GM19035 (cell line): Measurements from ENCODE around the gene SMLR1.
A peak's percentile ranks its signal among the peaks of the same experiment; 100 is the strongest.

Source experiments
- ATAC-seq: cut with Tn5 transposase; IDR thresholded peaks from one replicate; pipeline ENCODE4 v1.9.1; 2021; ENCODE audit not compliant: unreplicated experiment

The SMLR1 gene

DNA sequence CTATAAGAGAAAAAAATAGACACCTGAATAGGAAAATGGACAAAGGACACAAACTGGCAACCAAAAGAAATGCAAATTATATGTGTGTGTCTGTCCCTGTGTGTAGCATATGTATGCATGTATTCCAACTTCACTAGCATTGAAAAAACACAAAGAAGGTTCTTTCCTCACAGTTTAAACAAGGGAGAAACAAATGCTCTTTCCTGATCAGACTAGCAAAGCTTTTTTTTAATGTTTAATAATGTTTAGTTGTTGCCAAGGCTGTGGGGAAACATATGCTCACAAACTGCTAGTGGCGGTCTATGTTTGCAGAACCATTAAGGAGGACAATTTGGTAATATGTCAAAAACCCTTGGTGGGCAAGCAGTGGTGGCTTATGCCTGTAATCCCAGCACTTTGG is 22.4 kb downstream of the SMLR1 start:
- no peak for ATAC-seq

DNA sequence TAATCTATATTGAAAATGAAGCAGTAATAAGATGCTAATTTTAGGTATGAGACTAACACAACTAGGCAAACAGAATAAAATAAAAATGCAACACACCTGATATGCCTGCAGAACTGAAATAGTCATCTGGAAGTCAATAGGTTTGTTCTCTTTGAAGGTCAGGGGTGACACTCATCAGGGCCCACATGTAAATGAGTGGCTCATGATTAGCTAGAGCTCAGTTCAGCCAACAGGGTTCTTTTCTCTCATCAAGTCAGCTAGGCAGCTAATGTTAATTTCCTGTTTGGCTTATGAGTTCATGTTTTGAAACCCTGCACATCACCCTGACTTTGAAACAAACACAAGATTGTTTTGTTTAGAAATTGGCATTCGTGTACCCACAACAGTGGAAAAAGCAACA is 23.8 kb downstream of the SMLR1 start:
- ATAC-seq: no peak

DNA sequence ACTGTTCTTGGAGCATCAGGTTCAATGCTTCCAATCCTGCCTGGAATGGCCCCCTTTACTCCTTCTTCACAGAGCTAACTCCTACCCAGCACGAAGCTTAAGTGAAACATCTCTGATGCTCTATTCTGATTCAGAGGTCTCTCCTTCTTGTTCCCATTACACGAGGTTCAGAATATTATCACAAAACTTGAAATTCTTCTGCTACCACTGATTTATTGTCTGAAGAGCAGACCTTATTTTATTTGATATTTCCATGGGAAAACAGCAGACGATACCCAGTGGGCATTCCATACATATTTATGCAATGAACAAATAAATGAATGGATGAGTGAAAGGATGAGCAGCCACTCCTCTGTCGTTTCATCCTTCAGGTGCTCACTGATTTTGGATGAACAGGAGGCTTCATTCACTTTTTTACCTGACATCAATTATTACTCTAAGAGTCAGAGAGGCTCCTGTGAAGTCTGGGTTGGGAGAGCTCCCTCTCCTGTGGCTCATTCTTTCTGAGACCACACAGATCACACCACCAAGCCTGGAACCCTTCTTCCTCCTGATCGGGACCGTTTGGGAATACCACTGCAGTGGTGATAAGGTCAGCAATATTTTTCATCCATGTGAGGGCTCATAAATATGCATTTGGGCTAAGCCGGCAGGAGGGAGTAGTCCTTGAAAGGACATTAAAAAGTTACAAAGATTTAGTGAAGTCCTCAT is 25.8 kb downstream of the SMLR1 start:
- no peak for ATAC-seq

DNA sequence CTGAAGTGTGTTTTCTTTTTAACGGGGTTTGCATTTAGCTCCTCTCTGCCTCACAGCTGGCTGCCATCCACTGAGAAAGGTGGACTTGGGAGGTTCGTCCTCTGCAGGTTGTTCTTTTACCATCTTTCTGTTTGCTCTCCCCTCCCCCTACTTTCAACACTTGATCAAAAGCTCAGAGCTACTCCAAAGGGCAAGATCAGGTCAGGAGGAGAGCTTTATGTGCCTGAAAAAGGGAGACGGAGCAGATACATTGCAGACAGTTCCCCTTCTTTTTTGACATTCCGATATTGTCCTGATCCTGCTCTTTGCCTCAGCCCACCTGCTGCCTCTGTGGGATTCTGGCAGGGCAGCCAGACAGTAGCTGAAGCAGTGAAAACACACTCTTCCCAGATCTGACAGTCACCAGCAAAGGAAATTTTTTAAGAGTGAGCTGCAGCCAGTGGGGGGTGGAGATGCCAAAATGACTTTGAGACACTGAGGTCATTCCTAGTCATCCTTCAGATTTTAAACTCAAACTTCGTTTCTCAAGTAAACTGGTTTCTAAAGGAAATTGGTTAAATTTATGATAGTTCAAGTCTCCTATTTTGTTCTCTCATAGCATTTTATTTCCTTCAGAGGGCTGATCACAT is 26.5 kb downstream of the SMLR1 start:
- no peak for ATAC-seq

DNA sequence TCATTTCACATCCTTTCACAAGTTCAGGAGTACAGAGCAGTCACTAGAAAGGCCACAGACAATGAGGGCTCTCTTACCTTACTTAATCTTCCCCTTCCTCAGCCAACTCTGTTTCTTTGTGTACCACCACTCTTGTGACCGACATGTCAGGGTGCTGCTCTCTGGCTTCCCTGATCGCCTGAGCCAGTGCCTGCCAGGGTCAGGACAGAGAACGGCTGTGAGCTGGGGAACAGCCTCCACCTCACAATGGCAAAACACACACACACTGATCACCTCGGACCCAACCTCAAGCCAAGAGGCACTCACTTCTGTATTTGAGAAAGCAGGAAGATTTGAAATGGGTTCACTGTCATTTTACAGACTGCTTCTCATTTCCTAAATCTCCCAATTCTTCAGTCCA is 30.8 kb downstream of the SMLR1 start:
- no peak for ATAC-seq

DNA sequence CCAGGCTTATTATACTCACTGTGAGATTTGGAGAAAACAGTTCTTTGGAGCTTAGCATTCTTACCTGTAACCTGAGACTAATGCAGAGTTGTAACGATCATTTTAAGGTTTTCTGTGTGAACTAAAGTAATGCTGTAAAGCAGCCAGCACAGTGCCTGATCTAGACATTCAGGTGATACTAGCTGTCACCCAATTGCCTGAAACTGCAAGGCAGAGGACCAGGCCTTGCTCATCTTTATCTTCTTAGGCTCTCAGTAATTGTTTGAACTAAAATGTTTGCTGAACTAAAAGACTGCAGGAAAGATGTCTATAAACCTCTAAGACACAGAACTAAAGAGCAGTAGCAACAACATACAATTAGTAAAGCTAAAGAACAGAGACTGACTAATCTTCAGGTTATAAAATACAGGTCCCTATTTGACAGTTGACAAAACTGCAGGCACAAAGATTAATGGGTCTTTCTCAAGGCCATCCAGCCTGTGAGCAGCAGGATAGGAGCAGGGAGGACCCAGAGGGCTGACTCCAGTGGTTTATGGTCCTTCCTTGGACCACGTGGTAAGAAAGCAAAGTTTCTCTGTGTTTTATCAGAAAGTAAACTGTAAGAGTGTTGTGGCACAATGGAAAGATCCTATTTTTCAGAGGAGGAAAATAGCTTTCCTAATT is 31.4 kb downstream of the SMLR1 start:
- ATAC-seq: no peak

DNA sequence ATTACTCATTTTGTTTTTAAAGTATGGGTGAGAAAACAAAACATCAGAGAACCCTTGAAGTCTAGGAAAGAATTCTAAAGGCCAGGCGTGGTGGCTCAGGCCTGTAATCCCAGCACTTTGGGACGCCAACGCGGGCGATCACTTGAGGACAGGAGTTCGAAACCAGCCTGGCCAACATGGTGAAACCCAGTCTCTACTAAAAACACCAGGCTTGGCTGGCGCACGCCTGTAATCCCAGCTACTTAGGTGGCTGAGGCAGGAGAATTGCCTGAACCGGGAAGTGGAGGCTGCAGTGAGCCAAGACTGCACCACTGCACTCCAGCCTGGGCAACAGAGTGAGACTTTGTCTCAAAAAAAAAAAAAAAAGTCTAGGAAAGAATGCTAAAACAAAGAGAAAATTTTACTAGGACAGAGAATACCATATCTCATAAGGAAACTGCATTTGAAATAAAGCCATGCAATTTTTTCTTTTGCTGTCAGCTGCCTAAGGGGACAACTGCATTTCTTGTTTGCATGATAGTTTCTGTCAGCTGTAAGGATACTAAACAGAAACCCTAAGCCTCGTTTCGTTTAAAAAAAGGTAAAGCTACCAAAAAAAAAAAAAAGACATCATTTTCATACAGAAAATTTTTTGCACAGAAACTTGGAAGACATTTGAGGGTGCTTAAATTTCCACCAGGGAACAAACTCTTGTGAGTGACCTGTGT is 32.1 kb downstream of the SMLR1 start:
- no peak for ATAC-seq

DNA sequence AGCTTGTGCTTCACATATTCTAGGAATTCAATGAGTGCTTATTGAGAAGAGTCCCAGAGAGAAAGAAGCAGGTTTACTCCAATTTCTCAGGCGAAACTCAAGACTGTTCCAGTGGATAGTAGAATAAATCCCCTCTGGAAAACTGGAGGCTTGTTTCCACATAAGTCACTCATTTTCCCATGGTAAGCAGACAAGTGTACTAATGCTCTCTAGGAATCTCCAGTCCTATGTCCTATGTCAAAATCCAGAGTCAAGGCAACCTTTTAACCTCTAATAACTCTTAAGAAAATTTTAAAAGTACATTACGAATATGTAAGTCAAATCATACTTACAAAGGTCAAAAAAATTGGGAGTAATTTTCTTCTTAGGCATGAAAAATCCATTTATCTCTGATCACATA is 35.2 kb downstream of the SMLR1 start:
- no peak for ATAC-seq

DNA sequence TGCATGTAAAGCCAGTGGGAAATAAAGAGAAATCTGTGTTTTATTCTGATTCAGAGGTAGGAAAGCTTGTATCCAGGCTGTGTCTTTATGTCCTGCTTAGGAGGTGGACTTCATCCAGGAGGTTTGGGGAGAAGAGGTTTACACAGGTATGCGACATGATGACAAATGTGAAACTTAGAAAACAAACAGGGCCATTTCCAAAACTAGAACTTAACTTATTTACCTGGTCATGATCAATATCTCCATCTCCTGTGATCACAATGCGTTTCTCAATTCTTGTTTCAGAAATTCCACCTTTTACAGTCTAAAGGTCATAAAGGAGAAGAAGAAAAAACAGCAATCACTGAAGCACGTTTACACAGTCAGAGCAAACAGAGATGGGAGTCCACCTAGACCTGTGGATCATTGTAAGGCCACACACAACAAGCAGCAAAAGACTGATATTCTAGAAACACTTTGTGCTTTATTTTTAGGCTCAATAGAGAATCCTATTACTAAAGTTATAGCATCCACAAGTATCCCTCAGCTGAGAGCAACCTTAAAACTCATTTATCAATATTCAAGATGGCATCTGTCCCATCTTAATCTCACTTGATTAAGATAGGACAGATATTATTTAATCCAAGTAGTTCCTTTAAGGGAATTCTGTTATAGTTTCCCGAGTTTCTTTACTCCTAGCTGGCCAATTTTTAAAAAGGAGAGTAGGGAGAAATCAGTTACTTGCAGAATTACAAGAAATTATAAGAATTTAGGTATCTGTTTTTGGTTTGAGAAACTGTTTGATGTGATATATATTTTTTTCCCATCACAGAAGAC is 36.4 kb downstream of the SMLR1 start:
- no peak for ATAC-seq

DNA sequence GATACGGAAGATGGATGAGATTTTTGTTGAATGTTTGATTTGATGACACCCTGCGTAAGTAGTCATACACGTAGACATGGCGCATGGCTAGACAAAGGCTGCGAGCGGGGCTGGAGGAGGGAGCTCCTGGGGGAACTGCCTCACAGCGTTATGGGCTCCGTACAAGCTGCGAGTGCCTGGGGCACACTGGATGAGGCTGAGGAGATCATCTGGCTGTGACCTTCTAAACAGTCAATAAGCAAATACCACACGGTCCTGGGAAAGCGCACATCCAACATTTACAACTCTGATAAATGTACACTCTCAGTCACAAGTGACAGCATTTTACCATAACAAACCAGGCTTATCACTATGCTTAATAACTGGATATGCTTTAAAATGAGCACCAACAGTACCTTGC is 37.1 kb downstream of the SMLR1 start:
- ATAC-seq: no peak

DNA sequence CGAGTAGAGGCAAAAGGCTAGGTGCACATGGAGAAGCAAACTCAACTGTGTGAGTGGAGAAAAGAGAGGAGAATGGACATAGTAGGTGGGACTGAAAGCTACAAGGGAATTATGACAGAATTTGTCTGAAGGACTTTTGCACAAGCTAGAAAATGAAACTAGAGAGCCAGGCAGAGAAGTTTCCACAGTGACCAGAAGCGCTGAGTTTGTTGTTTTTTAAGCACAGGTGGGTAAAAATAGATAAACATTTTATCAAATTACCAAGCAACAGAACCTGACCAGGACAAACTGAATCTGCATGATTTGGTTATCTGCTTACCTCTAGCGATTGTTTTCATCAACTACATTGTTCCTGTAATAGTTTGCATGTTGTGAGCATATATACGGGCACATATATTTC is 38.6 kb downstream of the SMLR1 start:
- no peak for ATAC-seq

DNA sequence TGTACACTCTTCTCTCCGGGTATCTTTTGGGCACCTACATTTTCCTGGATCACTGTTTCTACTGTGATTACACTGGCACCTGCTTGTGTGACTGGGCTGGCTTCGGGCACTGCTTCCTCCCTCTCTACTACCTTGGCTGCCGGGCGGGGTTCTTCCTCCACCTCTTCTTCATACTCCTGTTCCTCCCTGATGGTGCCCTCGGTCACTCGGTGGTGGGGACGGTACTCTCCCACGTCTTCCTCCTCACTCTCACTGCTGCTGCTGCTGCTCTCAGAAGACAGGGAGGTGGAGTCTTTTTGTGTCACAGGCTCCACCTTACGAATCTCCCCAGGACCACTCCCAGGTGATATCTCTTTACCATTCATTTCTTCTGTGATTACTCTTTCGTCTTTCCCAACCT is 42.5 kb downstream of the SMLR1 start:
- ATAC-seq: no peak

DNA sequence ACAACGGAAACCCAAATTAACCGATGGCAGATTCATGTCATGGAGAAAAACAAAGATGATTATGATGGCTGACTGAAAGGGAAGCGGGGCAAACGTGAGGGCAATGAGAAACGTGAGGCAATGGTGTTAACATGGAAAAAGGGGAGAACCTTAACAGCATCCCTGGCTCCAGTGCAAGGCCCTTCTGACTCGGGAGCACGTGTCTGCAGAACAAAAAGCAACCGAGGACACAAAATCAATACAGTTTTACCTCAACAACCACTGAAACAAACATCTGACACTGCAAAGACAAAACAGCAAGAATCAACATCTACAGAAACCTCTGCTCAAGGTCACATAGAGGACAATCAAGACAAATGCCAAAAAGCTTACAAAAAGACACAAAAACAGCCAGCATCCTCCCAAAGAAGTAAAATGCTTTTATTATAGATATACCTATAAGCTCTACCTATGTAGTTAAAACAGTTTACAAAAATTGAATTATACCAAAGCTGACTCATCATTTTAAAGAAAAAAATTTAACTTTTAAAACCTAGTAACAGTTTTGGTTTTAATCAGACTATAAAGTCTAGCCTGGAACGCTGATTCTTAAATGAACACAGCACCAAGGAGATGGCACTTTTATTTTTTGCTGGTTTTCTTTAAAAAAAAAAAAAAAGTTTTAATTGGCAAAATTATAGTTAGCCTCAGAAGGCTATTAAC is 43.1 kb downstream of the SMLR1 start:
- ATAC-seq: no peak

DNA sequence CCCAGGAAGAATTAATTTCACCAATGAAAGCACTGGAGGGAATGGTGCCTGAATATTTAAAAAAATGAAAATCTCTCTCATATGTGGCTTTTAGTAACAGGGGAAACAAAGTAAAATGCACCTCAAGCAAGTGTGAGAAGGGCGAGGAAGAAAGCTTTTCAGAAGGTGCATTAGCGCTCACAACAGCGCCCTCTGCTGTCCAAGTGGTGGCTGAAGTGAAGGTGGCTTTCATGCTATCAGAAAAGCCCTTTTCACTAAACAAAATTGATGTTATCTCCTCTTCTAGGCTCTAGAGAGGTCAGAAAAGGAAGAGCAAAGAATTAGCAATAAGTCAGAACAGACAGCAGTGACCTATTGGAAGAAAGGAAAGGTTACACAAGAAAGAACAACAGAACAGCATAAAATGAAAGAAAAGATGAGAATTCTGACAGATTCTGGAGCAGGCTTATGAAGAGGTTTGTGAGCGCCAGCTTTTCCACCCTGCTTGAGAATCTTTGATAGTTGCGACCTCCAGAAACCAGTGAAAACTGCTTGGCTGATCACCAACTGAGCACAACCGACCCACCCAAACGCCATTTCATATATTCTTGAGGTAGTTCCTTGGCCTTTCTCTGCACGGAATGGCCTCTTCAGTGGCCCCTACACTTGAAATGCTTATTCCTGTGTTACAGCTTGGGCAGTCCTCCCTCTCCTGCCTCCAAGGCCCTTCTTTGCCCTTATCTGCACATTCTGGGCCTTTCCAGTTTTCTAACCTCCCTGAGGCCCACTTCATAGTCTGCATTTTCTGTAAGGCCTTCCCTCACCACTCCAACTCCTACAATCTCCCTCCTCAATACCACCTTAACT is 45.3 kb downstream of the SMLR1 start:
- no peak for ATAC-seq

DNA sequence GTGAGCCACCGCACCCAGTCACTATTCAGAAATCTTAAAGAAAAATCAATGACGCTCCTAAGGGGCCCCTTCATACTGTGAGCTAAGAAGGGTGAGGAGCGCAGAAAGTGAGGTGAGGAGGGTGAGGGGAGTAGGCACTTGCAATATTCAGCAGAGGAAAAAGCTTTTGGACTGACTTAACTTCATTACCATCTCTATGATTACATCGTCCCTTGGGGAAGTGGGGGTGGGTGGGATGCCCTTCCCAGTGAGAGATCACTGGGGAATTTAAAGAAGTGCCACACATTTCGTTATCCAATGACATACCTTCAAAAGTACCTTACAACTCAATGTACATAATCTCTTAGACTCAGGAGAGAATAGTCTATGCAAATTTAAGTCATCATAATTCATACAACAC is 46.5 kb downstream of the SMLR1 start:
- no peak for ATAC-seq

DNA sequence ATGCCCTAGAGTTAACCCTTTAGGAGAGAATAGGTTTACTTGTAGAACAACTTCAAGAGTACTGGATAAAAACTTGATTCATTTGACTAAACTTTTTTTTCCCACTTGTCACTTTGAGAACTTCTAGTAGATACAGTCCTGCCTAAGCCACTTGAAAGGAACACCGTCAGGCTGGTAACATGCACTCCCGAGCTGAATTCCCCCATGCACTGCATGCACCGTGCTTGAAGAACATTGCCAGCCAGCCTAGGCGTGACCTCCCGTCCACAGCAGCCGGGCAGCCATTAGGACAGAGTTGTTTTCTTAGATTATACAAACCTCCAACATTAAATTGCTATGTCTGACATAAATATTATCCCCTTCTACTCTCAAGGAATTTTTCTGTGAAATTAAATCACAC is 52.6 kb downstream of the SMLR1 start:
- no peak for ATAC-seq

DNA sequence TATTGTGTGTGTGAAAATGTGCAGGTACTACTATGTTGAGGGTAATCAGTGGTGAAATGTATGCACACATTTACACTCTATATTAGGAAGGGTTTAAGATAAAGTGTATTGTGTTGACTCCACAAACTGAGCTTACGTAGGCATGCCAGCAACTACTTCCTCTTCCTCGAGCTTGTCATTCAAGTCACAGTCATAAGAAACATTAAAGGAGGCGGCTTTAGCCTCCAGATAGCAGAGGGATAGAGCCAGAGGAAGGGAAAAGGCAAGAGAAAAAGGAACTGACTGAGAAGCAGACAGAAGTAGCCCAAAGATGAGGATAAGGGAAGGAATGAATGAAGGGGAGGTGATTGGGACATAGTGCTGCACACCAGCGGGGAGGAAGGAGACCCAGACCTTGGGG is 55.2 kb downstream of the SMLR1 start:
- no peak for ATAC-seq

DNA sequence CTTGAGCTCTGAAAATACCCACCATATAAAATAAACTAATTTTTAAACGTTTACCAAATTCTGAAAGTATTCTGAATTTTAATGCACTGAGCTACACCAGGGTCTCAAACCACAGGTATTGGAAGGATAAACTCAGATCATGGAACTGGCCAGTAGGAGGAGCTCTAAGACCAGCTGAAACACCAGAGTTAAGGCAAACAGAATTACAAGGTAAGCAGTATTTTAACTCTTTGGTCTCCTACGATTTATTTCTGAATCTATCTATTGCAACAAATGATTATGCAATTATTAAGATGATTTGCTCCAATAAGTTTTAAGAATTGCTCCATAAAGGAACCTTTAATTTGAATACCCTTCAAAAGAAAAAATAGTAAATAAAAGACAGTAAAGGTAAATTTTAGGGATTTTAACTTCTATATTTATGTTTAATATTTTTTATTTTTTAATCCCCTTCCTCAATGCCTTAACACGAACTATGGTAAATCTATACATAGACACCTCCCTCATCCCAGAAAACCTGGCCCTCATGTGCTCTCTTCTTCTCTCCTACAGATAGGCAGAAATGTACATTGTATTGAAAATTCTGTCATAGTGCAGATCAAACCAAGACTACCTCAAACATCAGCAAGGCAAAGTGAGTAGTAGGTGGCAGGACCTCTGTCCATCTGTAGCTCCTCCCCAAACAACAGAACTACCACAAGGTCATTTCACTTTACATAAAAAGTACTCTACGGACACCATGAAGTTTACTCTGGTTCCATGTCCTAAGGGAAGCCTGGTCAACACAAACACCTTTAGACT is 58.4 kb downstream of the SMLR1 start:
- ATAC-seq: peak; percentile 95
